K562 treated with DMSO at 1 percent for 4 hours (cell line): ENCODE measurements around the gene SLC26A5. TPM values are rescaled to one million over a fixed set of nuclear protein-coding genes. Genes with fewer than 3 reads are reported as not detected.

Source experiments
- total RNA-seq: library from RNA; unstranded; fragments of 300-600 nt; gene quantifications from 2 replicates; pipeline ENCODE4 v1.2.3, GENCODE V29; 2022; ENCODE audit not compliant: insufficient read depth

Gene SLC26A5, protein sequence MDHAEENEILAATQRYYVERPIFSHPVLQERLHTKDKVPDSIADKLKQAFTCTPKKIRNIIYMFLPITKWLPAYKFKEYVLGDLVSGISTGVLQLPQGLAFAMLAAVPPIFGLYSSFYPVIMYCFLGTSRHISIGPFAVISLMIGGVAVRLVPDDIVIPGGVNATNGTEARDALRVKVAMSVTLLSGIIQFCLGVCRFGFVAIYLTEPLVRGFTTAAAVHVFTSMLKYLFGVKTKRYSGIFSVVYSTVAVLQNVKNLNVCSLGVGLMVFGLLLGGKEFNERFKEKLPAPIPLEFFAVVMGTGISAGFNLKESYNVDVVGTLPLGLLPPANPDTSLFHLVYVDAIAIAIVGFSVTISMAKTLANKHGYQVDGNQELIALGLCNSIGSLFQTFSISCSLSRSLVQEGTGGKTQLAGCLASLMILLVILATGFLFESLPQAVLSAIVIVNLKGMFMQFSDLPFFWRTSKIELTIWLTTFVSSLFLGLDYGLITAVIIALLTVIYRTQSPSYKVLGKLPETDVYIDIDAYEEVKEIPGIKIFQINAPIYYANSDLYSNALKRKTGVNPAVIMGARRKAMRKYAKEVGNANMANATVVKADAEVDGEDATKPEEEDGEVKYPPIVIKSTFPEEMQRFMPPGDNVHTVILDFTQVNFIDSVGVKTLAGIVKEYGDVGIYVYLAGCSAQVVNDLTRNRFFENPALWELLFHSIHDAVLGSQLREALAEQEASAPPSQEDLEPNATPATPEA
- not detected in 2 replicates for total RNA-seq

DNA sequence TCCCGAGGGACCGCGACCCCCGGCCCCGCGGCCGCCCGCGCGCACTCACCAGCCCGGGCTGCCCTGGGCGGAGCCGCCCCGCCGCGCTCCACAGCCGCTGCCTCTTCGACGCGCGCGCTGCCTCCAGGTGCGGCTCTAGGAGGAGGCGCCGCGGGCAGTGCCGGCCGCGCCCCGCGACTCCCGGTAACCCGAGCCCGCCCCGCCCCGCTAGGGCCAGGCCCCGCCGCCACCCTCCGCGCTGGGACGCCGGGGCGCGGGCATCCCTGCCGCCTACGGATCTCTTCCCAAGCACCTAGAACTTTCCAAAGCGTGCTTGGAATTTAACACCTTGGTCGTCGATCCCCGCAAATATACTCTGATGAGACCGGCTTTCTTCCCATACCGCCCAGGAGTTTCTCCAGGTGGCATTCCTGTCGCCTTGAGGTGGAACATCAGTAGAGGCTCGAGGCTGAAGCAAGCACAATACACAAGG lies at the start of gene SLC26A5:
SLC26A5 (minus strand) TSS at position 159 of the 472 bp plus-strand sequence. CDS start 24,693 bp downstream, outside the sequence.

GRCh38 chr7:103347507-103348267 lies 98.3 kb downstream of the SLC26A5 start, which contains the start of gene PSMC2:
TSS of gene PSMC2 (plus strand) at chr7:103347643. CDS start at chr7:103347712, 69 bp downstream.

GRCh38 chr7:103344453-103345149 lies 101.4 kb downstream of the SLC26A5 start, which contains the start of gene DNAJC2:
TSS of gene DNAJC2 (minus strand) at chr7:103344767. CDS start at chr7:103344622, 145 bp downstream.

Other genes with a start within 250 kb of the SLC26A5 start
- gene PMPCB, start 148.8 kb downstream of the SLC26A5 start, total RNA-seq = 92.7 and 96.7 TPM in 2 replicates
- gene DNAJC2, start 101.4 kb downstream of the SLC26A5 start, total RNA-seq = 38.1 and 45.5 TPM in 2 replicates
- gene PSMC2, start 98.6 kb downstream of the SLC26A5 start, total RNA-seq = 249 and 269 TPM in 2 replicates